GM12878 (cell line): ENCODE results near the gene WDR59. TPM values are rescaled to one million over a fixed set of nuclear protein-coding genes. Genes with fewer than 3 reads are reported as not detected.

ENCODE experiments used
- ATAC-seq: fragments of 200-7000 bp; cut with Tn5 transposase; 3 replicates; pipeline ENCODE4 v1.9.1; 2020; ENCODE audit warnings: mild to moderate bottlenecking, moderate library complexity
- BruUV-seq: library from RNA; stranded (reverse); fragments of 400-500 nt; replicated peaks from 2 replicates; lab custom pipeline; 2021; lab: Mats Ljungman, UMichigan
- CTCF ChIA-PET: fragments of 300-600 bp; sonication (Branson Sonifier 250); formaldehyde crosslinking; extraction: SDS; loops from one replicate; lab custom pipeline; 2021; ENCODE audit warnings: inconsistent platforms; lab: Yijun Ruan, JAX
- POLR2A ChIA-PET: fragments of 350-600 bp; formaldehyde crosslinking; extraction: SDS; loops from one replicate; lab custom pipeline; 2021; ENCODE audit warnings: inconsistent platforms; lab: Charles Lee
- RAD21 ChIA-PET: fragments of 300-600 bp; sonication (Branson Sonifier 250); formaldehyde crosslinking; loops from one replicate; lab custom pipeline; 2023; ENCODE audit warnings: antibody characterized with exemption; ENCODE audit not compliant: unreplicated experiment; lab: Charles Lee
- SMC1A ChIA-PET: fragments of 300-600 bp; sonication (Branson Sonifier 250); formaldehyde crosslinking; loops from one replicate; lab custom pipeline; 2023; ENCODE audit not compliant: unreplicated experiment, uncharacterized antibody; lab: Charles Lee
- DNase-seq: peaks from one replicate; pipeline ENCODE4 v3.0.0-alpha.2; 2011; ENCODE audit warnings: low read depth, low spot score
- FAIRE-seq: peaks from 3 replicates; lab custom pipeline; 2011; peaks lifted over from hg19 to GRCh38; lab: Jason Lieb, UNC
- H2AFZ ChIP-seq: 2 replicates; pipeline ENCODE4 v1.6.0; 2011; ENCODE audit warnings: low read depth, low read length, control low read depth; ENCODE audit not compliant: control insufficient read depth
- H3K27ac ChIP-seq: 2 replicates; pipeline ENCODE4 v1.5.1; 2011; ENCODE audit warnings: control low read depth; ENCODE audit not compliant: control insufficient read depth, insufficient read depth
- H3K27me3 ChIP-seq, 2 experiments: replicated peaks in 1 of 2; 2 replicates each; pipeline versions ENCODE4 v1.6.0 to v1.6.1; 2011; ENCODE audit warnings: low read length in 1 of 2; ENCODE audit not compliant: control insufficient read depth in 2 of 2, insufficient read depth in 2 of 2
- H3K36me3 ChIP-seq, 2 experiments: 2 replicates each; pipeline ENCODE4 v1.5.1; 2011; ENCODE audit warnings: low read length in 1 of 2; ENCODE audit not compliant: control insufficient read depth in 2 of 2, insufficient read depth in 2 of 2
- H3K4me1 ChIP-seq: 2 replicates; pipeline ENCODE4 v1.6.1; 2011; ENCODE audit warnings: mild to moderate bottlenecking, low read length, moderate library complexity, mixed read lengths; ENCODE audit not compliant: control insufficient read depth, insufficient read depth
- H3K4me2 ChIP-seq: 2 replicates; pipeline ENCODE4 v1.6.0; 2011; ENCODE audit warnings: control low read depth; ENCODE audit not compliant: control insufficient read depth, insufficient read depth
- H3K4me3 ChIP-seq: fragments of 200-600 bp; sonication (generic); 2 replicates; pipeline ENCODE4 v1.5.1; 2016
- H3K79me2 ChIP-seq: 2 replicates; pipeline ENCODE4 v1.6.0; 2011; ENCODE audit warnings: low read length; ENCODE audit not compliant: control insufficient read depth, insufficient read depth
- H3K9ac ChIP-seq: 2 replicates; pipeline ENCODE4 v1.8.0; 2011; ENCODE audit warnings: low read length, control low read depth, mixed read lengths; ENCODE audit not compliant: control insufficient read depth, insufficient read depth
- H3K9me3 ChIP-seq: replicated peaks from 3 replicates; pipeline ENCODE4 v1.5.1; 2011; ENCODE audit warnings: mild to moderate bottlenecking, low read length; ENCODE audit not compliant: control insufficient read depth, insufficient read depth
- H4K20me1 ChIP-seq: 2 replicates; pipeline ENCODE4 v1.6.0; 2011; ENCODE audit not compliant: control insufficient read depth, insufficient read depth
- ASH2L ChIP-seq: fragments of 300-600, 200-600 bp; sonication (generic); IDR thresholded peaks from 2 replicates; pipeline ENCODE4 v1.6.1; 2017; ENCODE audit warnings: low read depth, mild to moderate bottlenecking, borderline replicate concordance
- BACH1 ChIP-seq: fragments of 450-650 bp; IDR thresholded peaks from 2 replicates; pipeline ENCODE4 v1.6.1; 2017; ENCODE audit warnings: mild to moderate bottlenecking, borderline replicate concordance
- E2F8 ChIP-seq: fragments of 450-650 bp; IDR thresholded peaks from 2 replicates; pipeline ENCODE4 v1.6.1; 2018; ENCODE audit warnings: mild to moderate bottlenecking, low read depth, moderate library complexity; ENCODE audit not compliant: partially characterized antibody
- IKZF1 ChIP-seq: fragments of 450-650 bp; conservative IDR thresholded peaks from 2 replicates; pipeline ENCODE4 v1.6.1; 2017; ENCODE audit warnings: antibody characterized with exemption, mild to moderate bottlenecking
- MLLT1 ChIP-seq: fragments of 450-650 bp; IDR thresholded peaks from 2 replicates; pipeline ENCODE4 v1.6.1; 2016; ENCODE audit warnings: mild to moderate bottlenecking
- MXI1 ChIP-seq: fragments of 150-350 bp; IDR thresholded peaks from 2 replicates; pipeline ENCODE4 v1.6.1; 2011; ENCODE audit warnings: low read depth, mild to moderate bottlenecking, inconsistent platforms, low read length, improper control_type of control experiment
- NKRF ChIP-seq: fragments of 450-650 bp; conservative IDR thresholded peaks from 2 replicates; pipeline ENCODE4 v1.6.1; 2017; ENCODE audit warnings: mild to moderate bottlenecking, moderate library complexity
- SUZ12 ChIP-seq: fragments of 200-600 bp; sonication (generic); IDR thresholded peaks from one replicate; pipeline ENCODE4 v1.6.1; 2018; ENCODE audit warnings: antibody characterized with exemption, mild to moderate bottlenecking; ENCODE audit not compliant: unreplicated experiment
- ZNF217 ChIP-seq: fragments of 450-650 bp; IDR thresholded peaks from 2 replicates; pipeline ENCODE4 v1.6.1; 2017; ENCODE audit warnings: antibody characterized with exemption, mild to moderate bottlenecking
- in situ Hi-C: fragments of 300-500 bp; cut with MboI; formaldehyde crosslinking; loops from 9 replicates; pipeline ENCODE4 v1.14.3; 2018; ENCODE audit warnings: mixed read lengths
- intact Hi-C: fragments of 100-400 bp; cut with micrococcal nuclease; formaldehyde crosslinking; loops from one replicate; pipeline ENCODE4 v1.14.2; 2022; ENCODE audit not compliant: unreplicated experiment
- polyA plus RNA-seq, 11 experiments: library from polyadenylated mRNA; depleted of rRNA in 4 of 11; unstranded in 6 of 11; stranded (reverse) in 5 of 11; fragments of >200 nt; fragmentation: Nextera tagmentation in 4 of 11; fragmentation: Illumina TruSeq in 1 of 11; extraction: Ambion mirVana in 4 of 11; extraction: Trizol in 1 of 11; gene quantifications; 1 replicate in 1 of 11; 2 replicates in 10 of 11; pipeline versions ENCODE4 v1.2.1 to v1.2.3, GENCODE V29; 2011 to 2016; ENCODE audit warnings: inconsistent platforms in 2 of 11, missing spikeins in 2 of 11, low read depth in 1 of 11
- total RNA-seq, 4 experiments: library from RNA; depleted of rRNA in 3 of 4; stranded (reverse); fragments of >200 nt in 3 of 4; fragmentation: Illumina TruSeq in 1 of 4; extraction: Trizol in 1 of 4; gene quantifications; 2 replicates each; pipeline versions ENCODE4 v1.2.1 to v1.2.3, GENCODE V29; 2013 to 2021

The WDR59 gene
- total and polyA plus RNA-seq, 10 of the 15 experiments (the other 5 are each of a cell fraction or from before 2014, with no cell fraction given): 9.7 to 78.4 (median 24.5) TPM

GRCh38 chr16:74939688-74940087 lies 45.2 kb downstream of the WDR59 start:
- BruUV-seq: no TSS peak
- no peak overlapping the region for H3K4me2 ChIP-seq
- H3K9me3 ChIP-seq: peaks cover 2% of the 10 kb centered on the region; the same call in 1 of the 3 replicates
- no peaks in the 10 kb centered on the region for H4K20me1 ChIP-seq
- ChIA-PET RAD21 (interaction anchor here (1.6 kb wide), 1 partner anchor 172 kb away, joined by 3 read pairs; no protein-coding TSS in a partner anchor), POLR2A (no interaction called here), CTCF (no interaction called here), SMC1A (no interaction called here)
- ATAC-seq (no peak), FAIRE-seq (no peak), DNase-seq (no peak)
- TF ChIP-seq ZNF217: no peak
- no peak for TF ChIP-seq MXI1
- TF ChIP-seq BACH1: no peak
- TF ChIP-seq ASH2L: no peak
- TF ChIP-seq E2F8: no peak
- TF ChIP-seq SUZ12: no peak
- no peak for TF ChIP-seq MLLT1
- TF ChIP-seq IKZF1: no peak
- TF ChIP-seq NKRF: no peak
- H2AFZ ChIP-seq: no peak overlapping the region
- H3K4me1 ChIP-seq: 0 out of 2 replicates have a peak, but pooled peaks cover 4% of the 10 kb centered on the region
- in situ Hi-C loops: no loop called here
- H3K79me2 ChIP-seq: no peaks in the 10 kb centered on the region
- H3K27me3 ChIP-seq: no peaks in the 10 kb centered on the region
- peaks cover 4 to 8% of the 10 kb centered on the region in 2 experiments; a peak in 3 of 4 replicates for H3K36me3 ChIP-seq
- intact Hi-C loops: no loop called here
- H3K27ac ChIP-seq: no peak overlapping the region
- no peak overlapping the region for H3K9ac ChIP-seq
- no peak overlapping the region for H3K4me3 ChIP-seq
